Hair follicle dermal papilla cell (primary cell): ENCODE data around the gene DIMT1. TPM values are rescaled to one million over a fixed set of nuclear protein-coding genes. Genes with fewer than 3 reads are reported as not detected.

Source experiments
- small RNA-seq: library from RNA; depleted of rRNA; stranded (forward); fragments of <200 nt; gene quantifications from one replicate; pipeline ENCODE3, GENCODE V24; 2012
- total RNA-seq: library from RNA; depleted of rRNA; stranded (reverse); fragments of >200 nt; gene quantifications from 2 replicates; pipeline ENCODE4 v1.2.3, GENCODE V29; 2012

DIMT1 gene
- 30.2 and 34.9 TPM in 2 replicates for total RNA-seq

DNA sequence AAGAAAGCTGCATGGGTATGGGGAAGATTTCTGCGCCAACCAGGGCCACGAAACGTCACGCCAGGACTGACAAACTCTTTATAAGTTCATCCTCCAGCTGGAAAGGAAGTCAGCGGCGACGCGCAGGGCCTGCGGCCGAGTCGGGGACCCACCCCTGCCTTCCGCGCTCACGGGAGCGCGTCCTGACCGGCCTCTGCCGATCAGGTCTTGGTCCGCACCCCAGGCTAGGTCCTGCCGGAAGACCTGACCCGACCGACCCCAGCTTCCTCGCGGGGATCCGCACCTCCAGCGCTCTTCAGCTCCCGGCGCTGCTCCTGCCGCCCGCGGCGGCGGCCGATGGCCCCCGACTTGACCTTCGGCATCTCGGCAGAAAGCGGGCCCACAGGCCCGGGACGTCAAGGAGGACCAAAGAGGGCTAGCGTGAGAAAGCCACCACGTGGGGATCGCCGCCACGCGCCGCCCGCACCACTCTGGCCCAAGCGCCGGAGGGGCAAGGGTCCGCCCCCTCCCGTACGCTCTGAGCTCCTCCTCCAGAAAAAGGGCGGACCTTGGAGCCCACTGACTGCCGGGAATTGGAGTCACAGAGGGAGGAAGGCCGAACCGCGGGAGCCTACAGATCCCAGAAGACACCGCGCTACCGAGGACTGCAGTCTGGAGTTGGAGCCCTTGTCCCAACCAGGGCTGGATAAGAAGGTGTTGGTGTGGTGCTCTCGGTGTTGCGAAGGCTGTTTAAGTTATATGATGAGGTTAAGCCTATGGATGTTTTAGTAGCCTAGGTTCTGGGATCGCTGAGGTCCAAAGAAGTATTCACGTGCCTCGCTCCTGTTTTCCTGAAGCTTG is at the start of gene DIMT1:
Gene DIMT1, minus strand, starts transcription at position 495 of the 840 bp plus-strand sequence. Its CDS starts 133 bp downstream, at position 362.

DNA sequence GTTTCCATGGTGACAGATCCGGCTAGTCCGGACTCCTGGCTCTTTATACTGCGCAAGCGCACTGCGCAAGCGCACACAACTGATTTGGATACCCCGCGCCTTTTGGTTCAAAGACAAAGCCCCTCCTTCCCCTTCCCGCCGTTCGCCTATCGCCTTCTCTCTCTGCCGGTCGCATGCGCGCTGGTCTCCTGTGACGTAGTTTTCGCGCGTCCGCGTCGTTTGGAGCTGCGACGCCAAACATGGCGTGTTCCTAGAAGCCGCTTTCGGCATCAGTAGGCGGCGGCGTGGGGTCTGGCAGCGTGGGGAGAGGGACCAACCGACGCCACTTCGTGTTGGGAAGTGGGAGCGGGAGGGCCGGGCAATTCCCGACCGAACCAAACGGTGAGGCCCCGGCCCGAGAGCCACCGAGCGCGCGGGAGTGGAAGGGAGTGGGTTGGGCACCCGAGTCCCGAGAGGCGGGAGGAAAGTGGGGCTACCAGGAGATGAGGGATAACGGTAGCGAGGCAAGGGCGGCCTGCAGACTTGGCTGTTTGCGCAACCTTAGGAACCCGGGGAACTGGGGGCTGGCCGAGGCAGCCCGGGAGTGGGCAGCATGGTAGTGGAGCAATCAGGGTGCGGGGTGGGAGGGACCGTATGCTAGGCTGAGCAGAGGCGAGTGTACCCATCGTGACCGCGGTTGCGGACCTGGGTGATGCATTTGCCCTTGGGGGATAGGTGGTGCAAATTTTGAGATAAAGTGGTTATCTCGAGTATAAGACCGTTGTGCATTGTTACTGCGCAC is 9.0 kb upstream of the DIMT1 start, which contains the start of gene IPO11:
Gene IPO11, plus strand, starts transcription at position 215 of the 781 bp plus-strand sequence. CDS start 24,517 bp downstream, outside the sequence.

Small RNAs within 50 kb of the gene (small RNA-seq; reads per million reads assigned to genes)
- gene RNU6-661P, result not detected

Other genes starting within 250 kb of the DIMT1 start
- gene KIF2A, start 97.7 kb downstream of the DIMT1 start, total RNA-seq, result 46.4 and 55.8 TPM in 2 replicates
- gene IPO11, start 8.9 kb upstream of the DIMT1 start, total RNA-seq, result 18.3 and 23.2 TPM in 2 replicates
- gene LRRC70, start 174.9 kb upstream of the DIMT1 start, total RNA-seq, result 1.2 and 1.5 TPM in 2 replicates